Fibroblast of lung (primary cell): ENCODE measurements around the gene PXDN. TPM values are rescaled to one million over a fixed set of nuclear protein-coding genes. Genes with fewer than 3 reads are reported as not detected.

Experiments
- DNase-seq, 2 donors: peaks; one replicate each; pipeline versions ENCODE4 v3.0.0 to v3.0.0-alpha.2; 2010; ENCODE audit warnings: low read depth in 2 of 2
- H2AFZ ChIP-seq: 2 replicates; pipeline ENCODE4 v1.5.1; 2012; ENCODE audit warnings: low read length, control low read depth, inconsistent platforms
- H3K27ac ChIP-seq: 2 replicates; pipeline ENCODE4 v1.5.1; 2011; ENCODE audit warnings: low read length, control low read depth; ENCODE audit not compliant: insufficient read depth
- H3K27me3 ChIP-seq: 2 replicates; pipeline ENCODE4 v1.5.1; 2011; ENCODE audit warnings: mild to moderate bottlenecking, low read length; ENCODE audit not compliant: control insufficient read depth, insufficient read depth
- H3K36me3 ChIP-seq: 2 replicates; pipeline ENCODE4 v1.5.1; 2011; ENCODE audit warnings: low read length; ENCODE audit not compliant: control insufficient read depth, insufficient read depth
- H3K4me1 ChIP-seq: 2 replicates; pipeline ENCODE4 v1.5.1; 2011; ENCODE audit warnings: low read length; ENCODE audit not compliant: control insufficient read depth, insufficient read depth; ENCODE audit errors: extremely low read depth
- H3K4me2 ChIP-seq: 2 replicates; pipeline ENCODE4 v1.5.1; 2011; ENCODE audit warnings: low read length, control low read depth; ENCODE audit not compliant: insufficient read depth; ENCODE audit errors: extremely low read depth
- H3K4me3 ChIP-seq, 4 experiments: fragments of 200-600 bp in 1 of 4; sonication (generic) in 1 of 4; replicated peaks in 1 of 4; 2 replicates each; pipeline ENCODE4 v1.5.1; 2011 to 2016; ENCODE audit warnings: low read length in 4 of 4, low read depth in 3 of 4, mild to moderate bottlenecking in 3 of 4, control low read depth in 2 of 4, inconsistent platforms in 1 of 4, mixed read lengths in 1 of 4; ENCODE audit not compliant: insufficient read depth in 1 of 4; ENCODE audit errors: control extremely low read depth in 1 of 4
- H3K79me2 ChIP-seq: 2 replicates; pipeline ENCODE4 v1.5.1; 2012; ENCODE audit warnings: mild to moderate bottlenecking, low read length, inconsistent platforms; ENCODE audit not compliant: control insufficient read depth, insufficient read depth
- H3K9ac ChIP-seq: 2 replicates; pipeline ENCODE4 v1.5.1; 2011; ENCODE audit warnings: mild to moderate bottlenecking, low read length, control low read depth; ENCODE audit not compliant: insufficient read depth
- H3K9me3 ChIP-seq: 2 replicates; pipeline ENCODE4 v1.5.1; 2012; ENCODE audit warnings: low read depth, low read length; ENCODE audit not compliant: control insufficient read depth, insufficient read depth
- H4K20me1 ChIP-seq: 2 replicates; pipeline ENCODE4 v1.5.1; 2011; ENCODE audit warnings: low read length; ENCODE audit not compliant: control insufficient read depth, insufficient read depth; ENCODE audit errors: extremely low read depth
- EZH2 ChIP-seq: IDR thresholded peaks from 2 replicates; pipeline ENCODE4 v1.5.1; 2012; ENCODE audit warnings: low read length, control low read depth, mild to moderate bottlenecking; ENCODE audit errors: missing control alignments
- polyA plus RNA-seq, 2 donors: library from polyadenylated mRNA; depleted of rRNA in 1 of 2; stranded (reverse) in 1 of 2; unstranded in 1 of 2; fragments of >200 nt; gene quantifications; 2 replicates each; pipeline ENCODE4 v1.2.1, GENCODE V29; 2011 to 2012; ENCODE audit warnings: missing spikeins in 1 of 2
- total RNA-seq: library from RNA; depleted of rRNA; stranded (reverse); fragments of >200 nt; gene quantifications from 2 replicates; pipeline ENCODE4 v1.2.1, GENCODE V29; 2014
- TF ChIP-seq, protein P1 (sequence below), 2 donors: IDR thresholded peaks in 1 of 2; conservative IDR thresholded peaks in 1 of 2; 1 replicate in 1 of 2; 2 replicates in 1 of 2; pipeline ENCODE4 v1.5.1; 2011 to 2012; ENCODE audit warnings: low read length in 2 of 2, control low read depth in 1 of 2, inconsistent platforms in 1 of 2, low read depth in 1 of 2, mild to moderate bottlenecking in 1 of 2

Gene PXDN
- total and polyA plus RNA-seq, 2 donors (not counting 1 experiment from before 2014, with no cell fraction given), result 153 to 298 TPM

- no peak overlapping the region for H2AFZ ChIP-seq
- peaks cover 4% of the 10 kb centered on the region for H3K4me1 ChIP-seq
- TF ChIP-seq, protein P1, sequence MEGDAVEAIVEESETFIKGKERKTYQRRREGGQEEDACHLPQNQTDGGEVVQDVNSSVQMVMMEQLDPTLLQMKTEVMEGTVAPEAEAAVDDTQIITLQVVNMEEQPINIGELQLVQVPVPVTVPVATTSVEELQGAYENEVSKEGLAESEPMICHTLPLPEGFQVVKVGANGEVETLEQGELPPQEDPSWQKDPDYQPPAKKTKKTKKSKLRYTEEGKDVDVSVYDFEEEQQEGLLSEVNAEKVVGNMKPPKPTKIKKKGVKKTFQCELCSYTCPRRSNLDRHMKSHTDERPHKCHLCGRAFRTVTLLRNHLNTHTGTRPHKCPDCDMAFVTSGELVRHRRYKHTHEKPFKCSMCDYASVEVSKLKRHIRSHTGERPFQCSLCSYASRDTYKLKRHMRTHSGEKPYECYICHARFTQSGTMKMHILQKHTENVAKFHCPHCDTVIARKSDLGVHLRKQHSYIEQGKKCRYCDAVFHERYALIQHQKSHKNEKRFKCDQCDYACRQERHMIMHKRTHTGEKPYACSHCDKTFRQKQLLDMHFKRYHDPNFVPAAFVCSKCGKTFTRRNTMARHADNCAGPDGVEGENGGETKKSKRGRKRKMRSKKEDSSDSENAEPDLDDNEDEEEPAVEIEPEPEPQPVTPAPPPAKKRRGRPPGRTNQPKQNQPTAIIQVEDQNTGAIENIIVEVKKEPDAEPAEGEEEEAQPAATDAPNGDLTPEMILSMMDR (conservative IDR thresholded peaks at IDR 0.05 in 1 of 2, IDR thresholded peaks at IDR 0.05 in 1 of 2; ENCODE audit: low read depth in 1 of 2, low read length in 2 of 2), result no peak
- no peak for TF ChIP-seq EZH2
- peaks cover 22% of the 10 kb centered on the region for H3K36me3 ChIP-seq
- no peaks in the 10 kb centered on the region for H4K20me1 ChIP-seq
- H3K79me2 ChIP-seq, result no peaks in the 10 kb centered on the region
- no peak overlapping the region for H3K27ac ChIP-seq
- no peak overlapping the region for H3K4me2 ChIP-seq
- no peaks in the 10 kb centered on the region for H3K27me3 ChIP-seq
- no peaks in the 10 kb centered on the region for H3K9me3 ChIP-seq
- DNase-seq, result no peak
- H3K4me3 ChIP-seq, result no peak overlapping the region
- H3K9ac ChIP-seq, result no peak overlapping the region
Observed at GRCh38 chr2:1670636-1671035, 73.7 kb downstream of the PXDN start.

DNA sequence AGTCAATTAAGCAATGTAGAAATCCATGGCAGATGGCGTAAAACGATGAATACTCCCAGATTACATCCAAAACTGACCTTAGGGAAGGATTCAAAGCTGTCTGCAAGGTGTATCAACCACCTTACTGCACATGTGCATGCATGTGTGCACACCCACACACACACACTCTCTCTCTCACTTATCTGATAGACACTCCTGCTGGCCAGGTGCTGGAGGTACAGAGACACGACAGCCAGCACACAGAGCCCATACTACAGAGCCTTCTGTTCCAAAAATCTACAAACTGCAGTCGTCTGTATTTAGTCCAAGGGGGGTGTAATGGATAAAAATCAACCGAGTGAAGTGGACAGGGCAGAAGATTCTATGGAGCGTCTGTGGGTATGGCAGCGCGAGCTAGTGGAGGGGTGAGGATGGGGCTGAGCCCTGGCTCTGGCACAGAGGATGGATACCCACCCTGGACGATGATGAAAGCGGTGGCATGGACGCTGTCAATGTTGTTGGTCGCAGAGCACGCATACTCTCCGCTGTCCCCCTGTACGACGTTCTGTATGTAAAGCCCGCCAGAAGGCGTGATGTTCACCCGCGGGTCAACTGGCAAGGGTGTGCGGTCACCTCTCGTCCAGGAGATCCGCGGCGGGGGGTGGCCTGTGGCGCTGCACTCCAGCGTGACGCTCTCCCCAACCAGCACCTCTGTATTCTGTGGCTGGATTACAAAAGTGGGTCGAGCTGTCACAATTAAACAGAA is 78.4 kb downstream of the PXDN start:
- DNase-seq, result no peak
- Histone ChIP-seq H3K9me3 (no peaks in the 10 kb centered on the region), H4K20me1 (no peaks in the 10 kb centered on the region), H3K4me2 (no peak overlapping the region), H3K4me1 (no peaks in the 10 kb centered on the region), H3K27ac (no peak overlapping the region), H3K36me3 (peaks cover 38% of the 10 kb centered on the region), H3K79me2 (no peaks in the 10 kb centered on the region), H3K27me3 (no peaks in the 10 kb centered on the region), H2AFZ (no peak overlapping the region), H3K9ac (no peak overlapping the region), H3K4me3 (no peak overlapping the region)
- TF ChIP-seq, protein P1 (conservative IDR thresholded peaks at IDR 0.05 in 1 of 2, IDR thresholded peaks at IDR 0.05 in 1 of 2; ENCODE audit: low read depth in 1 of 2, low read length in 2 of 2), result no peak
- no peak for TF ChIP-seq EZH2

GRCh38 chr2:1664698-1665097 is 79.6 kb downstream of the PXDN start:
- Histone ChIP-seq H3K27me3 (no peaks in the 10 kb centered on the region), H3K27ac (no peak overlapping the region), H3K4me2 (no peak overlapping the region), H3K4me3 (no peak overlapping the region), H4K20me1 (no peaks in the 10 kb centered on the region), H3K9me3 (no peaks in the 10 kb centered on the region), H2AFZ (no peak overlapping the region), H3K9ac (no peak overlapping the region), H3K36me3 (peaks cover 50% of the 10 kb centered on the region), H3K79me2 (no peaks in the 10 kb centered on the region), H3K4me1 (no peaks in the 10 kb centered on the region)
- no peak for DNase-seq
- TF ChIP-seq, protein P1 (conservative IDR thresholded peaks at IDR 0.05 in 1 of 2, IDR thresholded peaks at IDR 0.05 in 1 of 2; ENCODE audit: low read depth in 1 of 2, low read length in 2 of 2), result no peak
- no peak for TF ChIP-seq EZH2
